Smooth muscle cell (in vitro differentiated cells): Measurements from ENCODE around the gene IGHMBP2. TPM values are rescaled to one million over a fixed set of nuclear protein-coding genes. Genes with fewer than 3 reads are reported as not detected.
"Not testable (repeated sequence)": the region's sequence is repeated elsewhere in the genome, so short reads cannot be mapped to it uniquely, and the experiment has no call there.

Experiments used
- DNase-seq: peaks from one replicate; lab custom pipeline; 2025; ENCODE audit not compliant: unreplicated experiment; lab: John Stamatoyannopoulos, UW
- H2AFZ ChIP-seq: fragments of 200-600 bp; sonication (generic); 2 replicates; pipeline ENCODE4 v1.6.0; 2016; ENCODE audit warnings: antibody characterized with exemption, low read depth, mild to moderate bottlenecking
- H3F3A ChIP-seq: fragments of 200-600 bp; sonication (generic); 2 replicates; pipeline ENCODE4 v1.6.0; 2017; ENCODE audit warnings: antibody characterized with exemption, low read depth
- H3K27ac ChIP-seq: fragments of 200-600 bp; sonication (generic); 2 replicates; pipeline ENCODE4 v1.5.1; 2016; ENCODE audit warnings: low read depth, mild to moderate bottlenecking
- H3K27me3 ChIP-seq: fragments of 200-600 bp; sonication (generic); 2 replicates; pipeline ENCODE4 v1.6.1; 2016; ENCODE audit warnings: low read depth, mild to moderate bottlenecking
- H3K36me3 ChIP-seq: fragments of 200-600 bp; sonication (generic); 2 replicates; pipeline ENCODE4 v1.5.1; 2016; ENCODE audit warnings: low read depth
- H3K4me1 ChIP-seq: fragments of 200-600 bp; sonication (generic); 2 replicates; pipeline ENCODE4 v1.5.1; 2016; ENCODE audit warnings: low read depth
- H3K4me2 ChIP-seq: fragments of 200-600 bp; sonication (generic); 2 replicates; pipeline ENCODE4 v1.6.0; 2016; ENCODE audit warnings: mild to moderate bottlenecking
- H3K4me3 ChIP-seq: fragments of 200-600 bp; sonication (generic); 2 replicates; pipeline ENCODE4 v1.5.1; 2016; ENCODE audit warnings: mild to moderate bottlenecking
- H3K79me2 ChIP-seq: fragments of 200-600 bp; sonication (generic); 2 replicates; pipeline ENCODE4 v1.6.0; 2016; ENCODE audit warnings: low read depth, mild to moderate bottlenecking
- H3K9ac ChIP-seq: fragments of 200-600 bp; sonication (generic); 2 replicates; pipeline ENCODE4 v1.6.0; 2016; ENCODE audit warnings: low read depth
- H3K9me3 ChIP-seq: fragments of 200-600 bp; sonication (generic); replicated peaks from 2 replicates; pipeline ENCODE4 v1.5.1; 2016; ENCODE audit warnings: low read depth
- H4K20me1 ChIP-seq: fragments of 200-600 bp; sonication (generic); 2 replicates; pipeline ENCODE4 v1.6.0; 2016; ENCODE audit warnings: low read depth
- WGBS: methylation state at CpG from one replicate; pipeline ENCODE4 v1.1.7; 2016; ENCODE audit warnings: low lambda C conversion rate; 5-methylcytosine and 5-hydroxymethylcytosine counted together
- polyA plus RNA-seq: library from polyadenylated mRNA; unstranded; fragments of >200 nt; fragmentation: Nextera tagmentation; extraction: Ambion mirVana; gene quantifications from 2 replicates; pipeline ENCODE4 v1.2.1, GENCODE V29; 2016
- total RNA-seq: library from RNA; depleted of rRNA; stranded (reverse); fragments of >200 nt; gene quantifications from 2 replicates; pipeline ENCODE4 v1.2.3, GENCODE V29; 2014
- TF ChIP-seq, protein P1 (sequence below): fragments of 200-600 bp; sonication (generic); IDR thresholded peaks from 2 replicates; pipeline ENCODE4 v1.5.1; 2017; ENCODE audit warnings: borderline replicate concordance, mild to moderate bottlenecking, antibody characterized with exemption; ENCODE audit not compliant: insufficient read depth, poor library complexity, severe bottlenecking

The IGHMBP2 gene
- total RNA-seq (9.5 and 13.3 TPM in 2 replicates), polyA plus RNA-seq (12.1 and 13.2 TPM in 2 replicates)

GRCh38 chr11:68903288-68904247 lies at the start of gene IGHMBP2, which contains the start of gene MRPL21:
Gene IGHMBP2 (plus strand): TSS chr11:68903891. CDS start chr11:68903953, 62 bp downstream.
Gene MRPL21 (minus strand): TSS chr11:68903832. CDS start chr11:68903810, 22 bp downstream.
- 2% methylated on average over 71 of the region's 78 CpGs for WGBS
- Histone ChIP-seq H3K4me1 (peaks cover 10% of the 10 kb centered on the region), H3K4me3 (peak within 1 kb of the TSS; percentile 100), H2AFZ (peak within 1 kb of the TSS; percentile 99), H3K79me2 (peaks cover 49% of the 10 kb centered on the region), H3K27me3 (no peaks in the 10 kb centered on the region), H3K4me2 (peak within 1 kb of the TSS; percentile 98), H3K9ac (peak within 1 kb of the TSS; percentile 91), H3K27ac (peak within 1 kb of the TSS; percentile 69), H4K20me1 (peaks cover 8% of the 10 kb centered on the region), H3K36me3 (peaks cover 4% of the 10 kb centered on the region), H3F3A (no peaks in the 10 kb centered on the region), H3K9me3 (no peaks in the 10 kb centered on the region)
- peak; percentile 48 for DNase-seq
- TF ChIP-seq, protein P1, sequence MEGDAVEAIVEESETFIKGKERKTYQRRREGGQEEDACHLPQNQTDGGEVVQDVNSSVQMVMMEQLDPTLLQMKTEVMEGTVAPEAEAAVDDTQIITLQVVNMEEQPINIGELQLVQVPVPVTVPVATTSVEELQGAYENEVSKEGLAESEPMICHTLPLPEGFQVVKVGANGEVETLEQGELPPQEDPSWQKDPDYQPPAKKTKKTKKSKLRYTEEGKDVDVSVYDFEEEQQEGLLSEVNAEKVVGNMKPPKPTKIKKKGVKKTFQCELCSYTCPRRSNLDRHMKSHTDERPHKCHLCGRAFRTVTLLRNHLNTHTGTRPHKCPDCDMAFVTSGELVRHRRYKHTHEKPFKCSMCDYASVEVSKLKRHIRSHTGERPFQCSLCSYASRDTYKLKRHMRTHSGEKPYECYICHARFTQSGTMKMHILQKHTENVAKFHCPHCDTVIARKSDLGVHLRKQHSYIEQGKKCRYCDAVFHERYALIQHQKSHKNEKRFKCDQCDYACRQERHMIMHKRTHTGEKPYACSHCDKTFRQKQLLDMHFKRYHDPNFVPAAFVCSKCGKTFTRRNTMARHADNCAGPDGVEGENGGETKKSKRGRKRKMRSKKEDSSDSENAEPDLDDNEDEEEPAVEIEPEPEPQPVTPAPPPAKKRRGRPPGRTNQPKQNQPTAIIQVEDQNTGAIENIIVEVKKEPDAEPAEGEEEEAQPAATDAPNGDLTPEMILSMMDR = no peak

DNA sequence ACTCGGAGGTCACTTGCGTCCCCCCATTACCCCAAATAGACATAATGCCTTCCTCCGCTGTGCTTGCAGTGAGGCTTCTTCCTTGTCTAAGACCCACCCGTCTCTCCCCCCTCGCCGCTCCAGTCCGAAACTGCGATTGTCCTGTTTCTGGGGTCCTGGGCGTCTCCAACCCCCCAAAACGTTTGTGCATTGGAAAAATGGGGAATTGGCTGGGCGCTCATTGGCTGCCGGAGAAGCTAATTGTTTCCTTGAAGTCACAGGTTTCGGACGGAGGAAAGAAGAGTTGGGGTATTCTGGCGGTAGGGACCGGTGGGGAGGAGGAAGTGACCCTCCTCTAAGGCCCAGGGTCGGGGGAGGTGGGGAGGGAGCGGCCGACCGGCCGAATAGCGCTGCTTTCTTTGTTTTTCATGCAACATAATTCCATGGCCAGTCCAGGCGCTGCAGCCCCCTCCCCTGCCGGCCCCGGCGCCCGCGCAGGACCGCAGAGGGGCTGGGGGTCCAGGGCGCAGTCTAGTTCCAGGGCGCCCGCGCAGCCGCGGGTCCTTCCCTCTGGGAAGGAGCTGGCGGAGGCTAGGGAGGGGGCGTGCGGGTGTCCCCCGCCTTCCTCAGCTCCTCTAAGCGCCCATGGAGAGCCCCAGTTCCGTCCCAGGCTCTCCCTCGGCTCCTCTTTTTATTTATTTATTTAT lies 49.3 kb upstream of the IGHMBP2 start:
- peak overlapping the region; percentile 37 for H2AFZ ChIP-seq
- TF ChIP-seq, protein P1 = no peak
- H3K9ac ChIP-seq = no peak overlapping the region
- H3K27ac ChIP-seq = no peak overlapping the region
- peaks cover 29% of the 10 kb centered on the region for H3K27me3 ChIP-seq
- H3K36me3 ChIP-seq = no peaks in the 10 kb centered on the region
- DNase-seq = no peak
- H3K9me3 ChIP-seq = no peaks in the 10 kb centered on the region
- H3F3A ChIP-seq = peaks cover 3% of the 10 kb centered on the region
- H3K4me2 ChIP-seq = peak overlapping the region; percentile 80
- H4K20me1 ChIP-seq = no peaks in the 10 kb centered on the region
- no peaks in the 10 kb centered on the region for H3K4me1 ChIP-seq
- no peaks in the 10 kb centered on the region for H3K79me2 ChIP-seq
- WGBS = 15% methylated on average over 41 of the region's 42 CpGs
- peak overlapping the region; percentile 41 for H3K4me3 ChIP-seq

DNA sequence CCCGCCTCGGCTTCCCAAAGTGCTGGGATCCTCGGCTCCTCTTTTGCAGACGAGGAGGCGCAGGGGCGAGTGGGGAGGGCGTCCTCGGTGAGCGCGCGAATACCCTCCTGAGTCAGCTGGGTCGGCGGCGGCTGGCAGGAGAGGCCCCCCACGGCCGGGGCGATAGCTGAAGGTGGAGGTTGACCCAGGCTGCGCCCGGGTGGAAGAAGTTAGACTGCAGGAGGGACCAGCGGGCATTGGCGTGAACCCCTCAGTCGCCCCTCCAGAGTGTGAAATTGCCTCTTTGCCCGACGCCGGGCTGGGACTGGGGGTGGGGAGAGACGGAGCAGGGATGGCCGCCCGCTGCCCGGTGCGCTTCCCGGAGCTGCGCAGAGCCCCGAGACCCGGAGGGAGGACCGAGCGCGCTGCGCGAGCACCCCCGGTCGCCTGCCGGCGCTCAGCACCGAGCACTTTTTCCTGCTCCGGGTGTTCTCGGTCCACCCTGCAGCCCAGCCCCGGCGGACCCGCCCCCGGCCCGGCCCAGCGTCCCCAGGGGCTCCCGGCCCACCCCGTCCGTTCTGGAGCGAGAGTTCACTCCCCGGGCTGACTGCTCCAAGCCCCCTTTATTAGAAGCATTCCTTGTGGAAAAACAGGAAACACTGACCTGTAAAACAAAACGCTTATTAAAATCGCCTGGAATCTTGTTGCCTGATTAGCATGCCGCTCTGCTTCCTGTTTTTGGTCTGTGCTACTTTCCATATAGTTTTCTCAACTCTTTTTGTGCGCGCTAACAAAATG lies 48.3 kb upstream of the IGHMBP2 start:
- peak overlapping the region; percentile 80 for H3K4me2 ChIP-seq
- H3K79me2 ChIP-seq = no peaks in the 10 kb centered on the region
- no peak overlapping the region for H3K9ac ChIP-seq
- 4% methylated on average over 60 of the region's 62 CpGs for WGBS
- TF ChIP-seq, protein P1 = peak; percentile 29
- H3K4me1 ChIP-seq = no peaks in the 10 kb centered on the region
- no peaks in the 10 kb centered on the region for H3K9me3 ChIP-seq
- no peaks in the 10 kb centered on the region for H4K20me1 ChIP-seq
- peak; percentile 18 for DNase-seq
- H2AFZ ChIP-seq = peak overlapping the region; percentile 94
- peaks cover 3% of the 10 kb centered on the region for H3F3A ChIP-seq
- peaks cover 29% of the 10 kb centered on the region for H3K27me3 ChIP-seq
- H3K4me3 ChIP-seq = peak overlapping the region; percentile 41
- no peaks in the 10 kb centered on the region for H3K36me3 ChIP-seq
- no peak overlapping the region for H3K27ac ChIP-seq

- not testable (repeated sequence) for H3K79me2 ChIP-seq, H3K27ac ChIP-seq, H3K4me1 ChIP-seq, H3K36me3 ChIP-seq, H3K4me3 ChIP-seq, H3K9ac ChIP-seq, DNase-seq, H3F3A ChIP-seq, H2AFZ ChIP-seq, H3K9me3 ChIP-seq, H3K4me2 ChIP-seq, H4K20me1 ChIP-seq
- 89% methylated on average over 21 of the region's 21 CpGs for WGBS
- H3K27me3 ChIP-seq = peaks cover 29% of the 10 kb centered on the region
Measured at GRCh38 chr11:68856425-68857030, 47.2 kb upstream of the IGHMBP2 start.
